PFSK-1 (cell line): Measurements from ENCODE around the gene MITF.

Experiments used
- FOXP2 ChIP-seq: optimal IDR thresholded peaks from 2 replicates; pipeline ENCODE3; 2011; ENCODE audit warnings: borderline replicate concordance, control low read depth, inconsistent platforms; ENCODE audit not compliant: insufficient read depth; ENCODE audit errors: extremely low read length, extremely low read depth
- POLR2AphosphoS5 ChIP-seq: IDR thresholded peaks from 2 replicates; pipeline ENCODE4 v1.6.1; 2012; ENCODE audit warnings: low read depth, mild to moderate bottlenecking, control low read depth, low read length, moderate library complexity
- REST ChIP-seq, 2 experiments: IDR thresholded peaks; 2 replicates each; pipeline versions ENCODE4 v1.6.1 to v1.8.0; 2011 to 2012; ENCODE audit warnings: low read depth in 2 of 2, low read length in 2 of 2, control low read depth in 1 of 2, inconsistent platforms in 1 of 2, mild to moderate bottlenecking in 1 of 2, moderate library complexity in 1 of 2; ENCODE audit not compliant: insufficient read depth in 1 of 2
- SIN3A ChIP-seq: IDR thresholded peaks from 2 replicates; pipeline ENCODE4 v1.6.1; 2012; ENCODE audit warnings: mild to moderate bottlenecking, low read length, moderate library complexity, borderline replicate concordance; ENCODE audit not compliant: insufficient read depth
- TAF1 ChIP-seq: IDR thresholded peaks from 2 replicates; pipeline ENCODE4 v1.6.1; 2012; ENCODE audit warnings: low read length, control low read depth, borderline replicate concordance; ENCODE audit not compliant: insufficient read depth

The MITF gene

GRCh38 chr3:69718866-69719586, 20.2 kb upstream of the MITF start:
- TF ChIP-seq REST (IDR thresholded peaks at IDR 0.05; ENCODE audit: insufficient read depth in 1 of 2, low read depth in 2 of 2, low read length in 2 of 2) (no peak), TAF1 (no peak), POLR2AphosphoS5 (no peak), FOXP2 (no peak), SIN3A (no peak)

GRCh38 chr3:69719587-69720122, 19.6 kb upstream of the MITF start:
- TF ChIP-seq FOXP2: no peak
- TF ChIP-seq REST (IDR thresholded peaks at IDR 0.05; ENCODE audit: insufficient read depth in 1 of 2, low read depth in 2 of 2, low read length in 2 of 2): no peak
- TF ChIP-seq POLR2AphosphoS5: no peak
- no peak for TF ChIP-seq TAF1
- no peak for TF ChIP-seq SIN3A

- TF ChIP-seq SIN3A (no peak), FOXP2 (no peak), REST (IDR thresholded peaks at IDR 0.05; ENCODE audit: insufficient read depth in 1 of 2, low read depth in 2 of 2, low read length in 2 of 2) (no peak), POLR2AphosphoS5 (no peak), TAF1 (no peak)
These were observed 18.4 kb upstream of the MITF start for GRCh38 chr3:69720824-69721223.

- no peak for TF ChIP-seq TAF1
These were observed 15.9 kb upstream of the MITF start for GRCh38 chr3:69723389-69723788.

- TF ChIP-seq SIN3A: no peak
- TF ChIP-seq REST (IDR thresholded peaks at IDR 0.05; ENCODE audit: insufficient read depth in 1 of 2, low read depth in 2 of 2, low read length in 2 of 2): no peak
- no peak for TF ChIP-seq POLR2AphosphoS5
- TF ChIP-seq TAF1: no peak
- no peak for TF ChIP-seq FOXP2
These were observed 14.4 kb upstream of the MITF start for GRCh38 chr3:69724722-69725435.
